Measurements from ENCODE around the gene SND1.

SND1 gene

DNA sequence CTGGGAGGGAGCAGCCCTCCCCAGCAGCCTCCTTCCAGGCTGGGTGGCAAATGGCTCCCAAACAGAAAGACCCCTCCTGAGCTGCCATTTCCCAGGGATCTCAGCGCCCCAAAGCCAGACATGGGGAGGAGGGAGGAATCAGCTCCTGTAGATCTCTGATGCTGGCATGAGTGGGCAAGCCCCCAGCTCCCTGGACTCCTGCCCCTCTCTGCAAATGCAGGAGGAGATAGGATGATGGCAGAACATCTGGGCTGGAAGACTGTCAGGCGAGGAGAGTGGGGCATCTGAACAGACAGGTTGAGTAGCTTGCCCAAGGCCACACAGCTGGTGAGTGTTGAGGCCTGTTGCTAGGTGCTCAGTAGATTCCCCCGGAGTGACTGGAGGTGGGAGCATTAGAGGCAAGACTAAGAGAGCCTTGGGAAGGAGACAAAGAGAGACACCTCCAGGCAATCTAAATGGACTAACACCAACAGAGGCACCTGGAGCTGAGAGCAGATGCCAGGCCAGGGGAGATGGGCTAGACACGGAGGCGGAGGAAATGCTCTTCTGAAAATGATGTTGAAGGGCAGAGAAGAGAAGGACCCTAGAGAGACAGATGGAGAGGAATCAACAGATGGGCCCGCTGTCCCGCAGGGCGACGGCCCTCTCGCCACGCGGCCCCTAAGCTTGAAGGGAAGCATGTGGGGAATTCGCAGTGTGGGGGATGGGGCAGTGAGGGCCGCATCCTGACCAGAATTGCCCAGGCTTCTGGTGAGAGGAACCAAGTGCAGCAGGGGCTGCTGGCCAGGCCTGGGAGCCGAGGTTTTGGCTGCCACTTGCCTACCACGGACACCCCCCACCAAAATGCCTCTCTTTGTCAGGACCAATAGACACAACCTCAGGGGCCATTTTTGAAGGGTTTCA, 464.1 kb downstream of the SND1 start:
- DNase-seq (ENCODE audit: low spot score): no peak

DNA sequence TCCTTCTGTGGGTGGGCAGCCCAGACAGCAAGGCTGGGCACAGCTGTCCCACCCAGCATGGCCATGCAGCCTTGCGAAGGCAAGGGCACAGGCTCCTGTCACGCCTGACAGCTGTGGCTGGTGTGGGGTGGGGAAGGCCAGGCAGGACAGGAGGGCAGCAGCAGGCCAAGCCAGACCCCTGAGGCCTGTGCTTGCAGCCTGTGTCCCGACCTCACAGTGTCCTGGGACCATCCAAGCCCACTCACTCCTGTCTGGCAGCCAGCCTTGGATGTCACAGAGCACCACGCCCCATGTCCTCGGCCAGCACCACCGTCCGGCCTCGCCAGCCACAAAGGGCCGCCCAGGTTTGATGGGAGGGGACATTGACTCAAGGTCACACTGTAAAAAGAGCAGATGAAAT, 464.7 kb downstream of the SND1 start:
- no peak for DNase-seq (ENCODE audit: low spot score)

DNA sequence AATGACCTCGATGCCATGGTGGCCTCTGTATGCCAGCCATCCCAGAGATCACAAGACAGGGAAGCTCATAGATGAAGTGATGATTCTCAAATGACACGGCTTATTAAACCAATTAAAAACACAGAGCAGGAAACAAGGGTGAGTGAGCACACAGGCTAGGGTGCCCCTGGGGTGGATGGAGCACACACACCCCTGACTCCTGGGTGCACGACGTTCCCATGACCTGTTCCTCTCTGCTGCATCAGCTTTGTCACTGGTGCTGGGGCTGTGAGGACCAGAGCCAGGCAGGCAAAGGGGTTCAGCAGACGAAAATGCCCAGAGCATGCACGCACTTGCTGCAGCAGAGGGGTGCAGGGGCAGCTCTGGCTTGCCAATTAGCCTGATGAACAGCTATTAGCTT, 465.7 kb downstream of the SND1 start:
- peak; percentile 29 for DNase-seq (ENCODE audit: low spot score)

GRCh38 chr7:128119036-128119435, 467.0 kb downstream of the SND1 start:
- DNase-seq (ENCODE audit: low spot score): no peak

DNA sequence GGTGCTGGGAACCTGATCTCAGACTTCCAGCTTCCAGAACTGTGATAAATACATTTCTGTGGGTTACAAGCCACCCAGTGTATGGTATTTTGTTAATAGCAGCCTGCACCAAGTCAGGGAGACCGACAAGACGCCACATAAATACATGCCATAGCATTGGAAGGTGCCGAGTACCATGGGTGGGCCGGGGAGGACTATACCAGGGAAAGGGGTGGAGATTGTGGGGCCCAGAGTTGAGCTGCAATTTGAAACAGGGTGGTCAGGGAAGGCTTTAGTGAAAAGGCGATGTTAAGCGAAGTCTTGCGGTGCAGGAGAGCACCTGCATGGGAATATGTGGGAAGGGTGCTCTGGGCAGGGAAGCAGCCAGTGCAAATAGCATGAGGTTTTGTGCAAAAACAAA, 468.1 kb downstream of the SND1 start:
- peak; percentile 26 for DNase-seq (ENCODE audit: low spot score)

GRCh38 chr7:128120976-128121490, 469.0 kb downstream of the SND1 start:
- no peak for DNase-seq (ENCODE audit: low spot score)

DNA sequence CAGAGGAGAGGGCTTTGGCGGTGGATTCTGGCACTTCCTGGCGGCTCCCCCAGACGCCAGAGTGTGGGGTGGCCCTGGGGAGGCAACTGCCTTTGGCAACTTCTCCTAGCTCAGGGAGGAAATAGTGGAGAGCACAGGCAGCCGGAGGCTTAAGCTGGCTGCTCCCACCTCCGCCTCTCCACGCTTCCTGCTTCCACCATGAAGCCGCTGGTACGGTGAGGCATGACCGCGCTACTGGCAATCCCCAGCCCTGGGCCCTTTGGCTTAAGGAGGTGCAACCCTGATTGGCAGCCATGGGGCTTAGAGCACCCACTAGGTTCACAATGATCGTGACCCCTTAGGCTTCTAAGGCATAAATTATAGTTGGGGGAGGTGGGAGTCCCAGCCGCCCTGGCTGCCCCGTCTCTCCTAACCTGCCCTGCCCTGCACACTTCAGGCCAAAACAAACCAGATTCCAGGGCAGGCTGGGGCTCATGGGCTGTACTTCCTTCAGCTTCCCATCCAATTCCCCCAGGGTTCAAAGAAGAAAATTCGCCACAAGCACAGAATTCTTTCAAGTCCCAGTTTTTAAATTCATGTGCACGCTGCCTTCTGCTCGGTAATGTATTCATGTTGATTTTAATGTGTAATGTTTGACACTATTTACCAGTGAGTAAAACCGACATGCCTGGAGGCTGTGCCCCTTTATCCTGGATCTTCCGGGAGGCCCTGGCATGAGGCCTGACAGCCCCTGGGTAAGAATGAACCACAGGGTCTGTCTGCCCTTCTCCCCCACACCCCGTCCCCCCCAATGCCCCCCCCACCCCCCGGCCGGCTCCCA, 469.9 kb downstream of the SND1 start:
- DNase-seq (ENCODE audit: low spot score): no peak

DNA sequence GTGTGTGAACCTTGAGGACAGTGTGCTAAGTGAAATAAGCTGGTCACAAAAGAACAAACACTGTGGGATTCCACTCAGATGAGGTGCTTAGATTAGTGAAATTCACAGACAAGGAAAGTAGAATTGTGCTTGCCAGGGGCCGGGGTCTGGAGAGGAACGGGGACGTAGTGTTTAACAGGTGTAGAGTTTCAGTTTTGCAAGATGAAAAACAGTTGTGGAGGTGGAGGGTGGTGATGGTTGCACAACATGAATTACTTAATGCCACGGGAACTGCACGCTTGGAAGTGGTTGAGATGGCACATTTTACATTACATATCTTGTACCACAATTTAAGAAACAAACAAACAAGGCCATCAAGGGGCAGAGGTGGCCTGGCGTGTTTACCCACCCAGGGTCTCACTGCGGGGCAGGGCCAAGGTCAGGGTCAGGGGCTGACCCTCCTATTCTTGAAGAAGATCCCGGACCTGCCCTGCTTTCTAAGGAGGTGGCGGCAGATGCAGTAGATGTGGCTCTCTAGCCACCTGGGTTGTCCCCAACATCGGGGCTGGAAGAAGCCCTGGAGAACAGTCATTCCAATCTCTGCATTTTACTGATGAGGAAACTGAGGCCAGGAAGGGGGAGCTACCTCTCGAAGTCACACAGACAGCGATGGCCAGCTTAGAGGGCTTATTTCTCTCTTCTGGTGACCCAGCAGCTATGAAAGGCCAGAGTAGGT, 470.7 kb downstream of the SND1 start:
- DNase-seq (ENCODE audit: low spot score): no peak

- peak; percentile 75 for DNase-seq (ENCODE audit: low spot score)
Measured at GRCh38 chr7:128123291-128124037, 471.5 kb downstream of the SND1 start.

- DNase-seq (ENCODE audit: low spot score): no peak
Measured at GRCh38 chr7:128124786-128125185, 472.8 kb downstream of the SND1 start.

DNA sequence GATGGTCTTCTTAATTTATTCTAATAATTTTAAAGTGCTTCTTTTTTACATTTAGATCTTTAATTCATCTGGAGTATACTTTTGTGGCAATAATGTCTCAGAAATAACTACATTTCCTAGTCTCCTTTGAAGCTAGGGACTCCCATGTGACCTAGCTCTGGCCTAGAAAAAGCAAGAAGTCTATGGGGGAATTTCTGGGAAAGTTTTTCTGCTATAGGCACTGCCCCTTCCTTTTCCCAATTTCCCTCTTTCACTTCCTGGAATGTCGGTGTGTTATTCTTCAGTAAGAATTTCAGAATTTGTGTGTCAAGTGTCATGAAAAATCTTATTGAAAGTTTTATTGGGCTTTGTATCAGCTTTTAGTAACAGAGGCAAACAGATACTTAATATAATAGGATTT, 473.8 kb downstream of the SND1 start:
- no peak for DNase-seq (ENCODE audit: low spot score)

DNA sequence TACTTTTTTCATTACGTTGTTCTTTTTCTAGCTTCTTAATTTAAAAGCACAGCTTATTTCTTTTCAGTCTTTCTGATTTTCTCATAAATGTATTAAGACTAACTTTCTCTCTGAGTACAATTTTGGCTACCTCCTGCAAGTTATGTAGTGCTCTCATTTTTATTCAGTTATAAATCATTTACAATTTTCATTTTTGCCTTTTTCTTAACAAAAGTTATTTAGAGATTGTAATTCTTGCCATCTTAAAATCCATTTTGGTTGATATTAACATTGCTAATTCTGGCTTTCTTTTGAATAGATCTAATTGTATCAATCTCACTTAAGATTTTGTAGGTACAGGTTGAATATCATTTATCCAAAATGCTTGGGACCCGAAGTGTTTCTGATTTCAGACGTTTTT, 476.4 kb downstream of the SND1 start:
- DNase-seq (ENCODE audit: low spot score): no peak

DNA sequence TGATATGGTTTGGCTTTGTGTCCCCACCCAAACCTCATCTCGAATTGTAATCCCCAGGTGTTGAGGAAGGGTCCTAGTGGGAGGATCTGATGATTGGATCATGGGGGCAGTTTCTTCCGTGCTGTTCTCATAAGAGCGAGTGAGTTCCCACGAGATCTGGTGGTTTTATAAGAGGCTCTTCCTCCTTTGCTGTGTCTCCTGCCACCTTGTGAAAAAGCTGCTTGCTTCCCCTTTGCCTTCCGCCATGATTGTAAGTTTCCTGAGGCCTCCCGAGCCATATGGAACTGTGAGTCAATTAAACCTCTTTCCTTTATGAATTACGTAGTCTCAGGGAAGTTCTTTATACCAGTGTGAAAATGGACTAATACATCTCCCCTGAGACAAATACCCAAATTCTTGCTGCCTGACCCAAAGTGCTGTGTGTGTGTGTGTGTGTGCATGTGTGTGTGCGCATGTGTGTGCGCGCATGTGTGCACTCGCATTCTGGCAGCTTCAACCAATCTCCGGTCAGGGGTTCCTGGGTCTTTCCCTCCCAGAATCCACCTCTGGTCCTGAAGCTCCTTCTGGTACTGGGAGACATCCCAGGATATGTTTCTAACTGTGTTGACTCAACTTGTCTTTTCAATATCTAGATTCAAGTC, 477.4 kb downstream of the SND1 start:
- DNase-seq (ENCODE audit: low spot score): no peak

DNA sequence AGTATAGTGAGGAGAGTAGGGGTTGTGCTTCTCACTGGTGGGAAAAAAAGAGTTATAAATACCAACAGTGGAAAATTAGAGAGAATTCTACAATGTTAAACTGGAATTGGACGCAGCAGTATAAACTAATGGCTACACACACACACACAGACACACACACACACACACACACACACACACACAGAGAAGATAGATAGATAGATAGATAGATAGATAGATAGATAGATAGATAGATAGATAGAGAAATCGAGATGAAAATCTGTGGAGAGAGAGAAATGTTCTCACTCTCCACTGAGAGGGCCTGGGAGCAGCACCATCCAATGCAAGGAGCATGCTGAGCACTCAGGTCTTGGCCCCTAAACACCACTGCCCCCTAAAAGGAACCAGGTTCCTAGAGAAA, 479.1 kb downstream of the SND1 start:
- DNase-seq (ENCODE audit: low spot score): no peak

DNA sequence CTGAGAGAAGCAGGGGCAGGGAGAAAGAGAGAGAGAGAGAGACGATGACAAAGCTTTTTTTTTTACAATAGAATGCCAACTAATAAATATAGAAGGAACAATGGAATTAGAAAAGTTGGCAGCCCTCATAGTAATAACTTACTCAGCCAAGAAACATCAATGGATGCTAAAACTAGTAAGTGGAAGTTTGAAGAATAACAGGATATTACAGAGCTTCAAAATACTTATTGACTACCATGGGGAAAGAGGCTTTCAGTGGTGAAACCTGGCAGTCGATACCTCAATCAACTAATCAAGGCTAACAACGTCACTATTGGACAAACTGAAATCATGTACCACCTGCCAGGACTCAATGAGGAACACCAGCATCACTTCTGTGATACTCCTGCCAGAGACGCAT, 479.7 kb downstream of the SND1 start:
- DNase-seq (ENCODE audit: low spot score): no peak

DNA sequence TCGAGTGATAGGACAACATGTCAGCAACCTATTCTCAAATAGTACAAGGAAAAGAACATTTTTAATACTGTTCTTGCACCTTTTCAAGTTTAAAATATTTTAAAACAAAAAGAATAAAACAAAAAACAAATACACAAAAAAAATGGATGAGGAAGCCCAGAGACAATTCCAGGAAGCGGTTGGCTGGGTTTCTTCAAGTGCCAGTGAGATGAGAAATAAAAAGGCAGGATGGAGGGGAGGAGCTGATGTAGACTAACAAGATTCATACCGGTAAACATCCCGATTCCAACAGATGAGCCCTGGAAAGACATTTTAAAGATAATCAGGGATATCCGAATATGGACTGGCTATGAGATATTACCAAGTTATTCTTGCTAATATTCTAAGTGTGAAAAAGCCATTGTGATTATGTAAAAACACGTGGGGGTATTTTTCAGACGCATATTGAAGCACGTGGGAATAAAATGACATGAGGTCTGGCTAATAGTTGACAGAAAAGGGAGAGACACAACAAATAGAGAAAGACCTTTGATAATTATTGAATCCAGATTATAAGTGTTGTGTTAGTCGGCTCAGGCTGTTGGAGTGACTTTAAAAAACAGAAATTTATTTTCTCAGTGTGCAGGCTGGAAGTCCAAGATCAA, 480.6 kb downstream of the SND1 start:
- no peak for DNase-seq (ENCODE audit: low spot score)

- no peak for DNase-seq (ENCODE audit: low spot score)
Measured at GRCh38 chr7:128135159-128135514, 483.1 kb downstream of the SND1 start.

DNA sequence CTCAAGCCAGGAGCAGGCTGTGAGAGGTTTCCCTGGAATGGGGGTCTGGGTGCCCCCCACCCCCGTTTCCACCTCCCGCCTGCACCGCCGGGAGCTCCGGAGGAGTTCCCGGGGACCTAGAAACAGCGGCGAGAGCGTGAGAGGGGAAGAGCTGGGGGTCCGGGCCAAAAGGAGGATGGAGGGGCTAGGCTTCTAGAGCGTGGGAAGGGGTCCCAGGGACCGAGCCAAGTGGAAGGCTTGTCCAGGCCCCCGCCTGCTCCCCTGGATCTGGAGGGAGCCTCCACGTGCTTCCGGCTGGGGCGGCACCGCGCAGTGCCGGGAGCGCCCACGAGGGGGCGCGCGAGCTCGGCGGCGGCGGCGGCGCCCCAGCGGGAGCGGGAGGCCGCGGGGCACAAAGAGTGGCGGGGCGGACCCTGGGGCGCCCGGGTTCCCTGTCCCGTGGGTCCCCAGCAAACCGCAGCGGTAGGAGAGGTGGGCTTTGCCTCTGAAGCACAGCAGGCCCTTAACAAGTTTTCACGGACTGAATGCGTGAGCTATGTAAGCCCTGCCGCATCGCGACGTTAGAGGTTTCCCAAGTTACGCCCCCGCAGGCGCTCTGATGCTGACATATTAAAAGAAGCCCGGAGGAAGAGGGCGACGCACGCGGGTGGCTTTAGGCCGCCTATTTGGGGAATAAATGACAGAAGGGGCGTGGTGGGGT, 483.7 kb downstream of the SND1 start:
- DNase-seq (ENCODE audit: low spot score): peak; percentile 79

GRCh38 chr7:128136215-128136597, 484.2 kb downstream of the SND1 start:
- DNase-seq (ENCODE audit: low spot score): no peak

- no peak for DNase-seq (ENCODE audit: low spot score)
Measured at GRCh38 chr7:128137181-128137580, 485.2 kb downstream of the SND1 start.
